Measurements from ENCODE around the gene UBASH3B.

The UBASH3B gene

GRCh38 chr11:122786896-122787295 is 131.4 kb downstream of the UBASH3B start:
- TF ChIP-seq CTCF (IDR thresholded peaks at IDR 0.05; ENCODE audit: low read depth, low read length, missing control alignments): no peak
- DNase-seq (ENCODE audit: low read depth): no peak
- in situ Hi-C loops (cut with HindIII; ENCODE audit: low sequenced_read_pairs): no loop called here
- H3K4me3 ChIP-seq (ENCODE audit: low read depth, low read length): no peak overlapping the region

GRCh38 chr11:122788781-122789535 is 133.4 kb downstream of the UBASH3B start:
- DNase-seq (ENCODE audit: low read depth): no peak
- H3K4me3 ChIP-seq (ENCODE audit: low read depth, low read length): no peak overlapping the region
- no peak for TF ChIP-seq CTCF (IDR thresholded peaks at IDR 0.05; ENCODE audit: low read depth, low read length, missing control alignments)
- in situ Hi-C loops (cut with HindIII; ENCODE audit: low sequenced_read_pairs): no loop called here

- TF ChIP-seq CTCF (IDR thresholded peaks at IDR 0.05; ENCODE audit: low read depth, low read length, missing control alignments): no peak
- no peak for DNase-seq (ENCODE audit: low read depth)
- no peak overlapping the region for H3K4me3 ChIP-seq (ENCODE audit: low read depth, low read length)
- in situ Hi-C loops (cut with HindIII; ENCODE audit: low sequenced_read_pairs): no loop called here
These were observed 134.4 kb downstream of the UBASH3B start for GRCh38 chr11:122789907-122790306.

GRCh38 chr11:122791411-122791810 is 135.9 kb downstream of the UBASH3B start:
- in situ Hi-C loops (cut with HindIII; ENCODE audit: low sequenced_read_pairs): no loop called here
- H3K4me3 ChIP-seq (ENCODE audit: low read depth, low read length): no peak overlapping the region
- no peak for TF ChIP-seq CTCF (IDR thresholded peaks at IDR 0.05; ENCODE audit: low read depth, low read length, missing control alignments)
- DNase-seq (ENCODE audit: low read depth): no peak

- H3K4me3 ChIP-seq (ENCODE audit: low read depth, low read length): no peak overlapping the region
- in situ Hi-C loops (cut with HindIII; ENCODE audit: low sequenced_read_pairs): no loop called here
- no peak for TF ChIP-seq CTCF (IDR thresholded peaks at IDR 0.05; ENCODE audit: low read depth, low read length, missing control alignments)
- no peak for DNase-seq (ENCODE audit: low read depth)
These were observed 136.3 kb downstream of the UBASH3B start for GRCh38 chr11:122791836-122792235.

- TF ChIP-seq CTCF (IDR thresholded peaks at IDR 0.05; ENCODE audit: low read depth, low read length, missing control alignments): no peak
- DNase-seq (ENCODE audit: low read depth): no peak
- in situ Hi-C loops (cut with HindIII; ENCODE audit: low sequenced_read_pairs): no loop called here
- H3K4me3 ChIP-seq (ENCODE audit: low read depth, low read length): no peak overlapping the region
These were observed 138.0 kb downstream of the UBASH3B start for GRCh38 chr11:122793515-122793914.
